GM21723 (cell line): ENCODE results near the gene CITED1.

ENCODE experiments used
- ATAC-seq: cut with Tn5 transposase; IDR thresholded peaks from one replicate; pipeline ENCODE4 v1.9.1; 2021; ENCODE audit warnings: mild to moderate bottlenecking, moderate library complexity; ENCODE audit not compliant: unreplicated experiment

The CITED1 gene

GRCh38 chrX:72309297-72310071 is 3.8 kb upstream of the CITED1 start:
- ATAC-seq: no peak

GRCh38 chrX:72308566-72309296 is 3.0 kb upstream of the CITED1 start:
- peak; percentile 44 for ATAC-seq

DNA sequence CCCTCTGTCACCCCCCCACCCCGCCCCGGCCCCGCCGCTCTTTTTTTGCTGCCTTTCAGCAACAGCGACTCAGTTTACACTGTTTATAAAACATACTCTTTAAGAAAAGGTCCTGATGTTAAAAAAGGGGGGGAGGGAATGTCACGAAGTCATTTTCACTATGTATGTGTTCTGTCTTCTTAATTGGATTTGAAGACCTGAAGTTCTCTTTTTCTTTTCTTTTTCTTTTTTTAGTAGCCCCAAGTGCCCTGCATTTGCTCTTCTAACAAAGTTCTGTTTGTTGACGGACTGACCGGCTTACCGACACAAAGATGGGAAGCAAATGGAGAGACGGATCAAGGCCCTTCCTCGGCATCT is 2.5 kb upstream of the CITED1 start:
- no peak for ATAC-seq

DNA sequence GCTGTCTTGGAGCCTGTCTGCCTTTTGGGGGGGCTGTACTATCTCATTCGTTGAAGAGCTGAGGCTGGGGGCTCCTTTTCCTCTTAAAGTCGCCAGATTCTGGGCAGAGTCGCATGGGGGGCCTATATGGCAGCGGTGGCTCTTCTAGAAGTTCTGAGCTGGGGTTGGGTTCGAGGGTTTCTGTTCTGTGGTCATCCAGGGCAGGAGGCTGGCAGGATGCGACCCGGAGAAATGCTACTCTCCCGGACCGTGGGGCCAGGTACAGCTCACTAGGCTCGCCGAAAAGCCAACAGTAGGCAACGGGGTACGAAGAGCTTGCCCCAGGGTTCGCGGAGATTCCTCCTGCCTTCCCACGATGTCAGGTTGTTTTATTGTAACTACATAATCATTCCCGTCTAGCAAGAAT is 1.9 kb upstream of the CITED1 start:
- ATAC-seq: no peak

DNA sequence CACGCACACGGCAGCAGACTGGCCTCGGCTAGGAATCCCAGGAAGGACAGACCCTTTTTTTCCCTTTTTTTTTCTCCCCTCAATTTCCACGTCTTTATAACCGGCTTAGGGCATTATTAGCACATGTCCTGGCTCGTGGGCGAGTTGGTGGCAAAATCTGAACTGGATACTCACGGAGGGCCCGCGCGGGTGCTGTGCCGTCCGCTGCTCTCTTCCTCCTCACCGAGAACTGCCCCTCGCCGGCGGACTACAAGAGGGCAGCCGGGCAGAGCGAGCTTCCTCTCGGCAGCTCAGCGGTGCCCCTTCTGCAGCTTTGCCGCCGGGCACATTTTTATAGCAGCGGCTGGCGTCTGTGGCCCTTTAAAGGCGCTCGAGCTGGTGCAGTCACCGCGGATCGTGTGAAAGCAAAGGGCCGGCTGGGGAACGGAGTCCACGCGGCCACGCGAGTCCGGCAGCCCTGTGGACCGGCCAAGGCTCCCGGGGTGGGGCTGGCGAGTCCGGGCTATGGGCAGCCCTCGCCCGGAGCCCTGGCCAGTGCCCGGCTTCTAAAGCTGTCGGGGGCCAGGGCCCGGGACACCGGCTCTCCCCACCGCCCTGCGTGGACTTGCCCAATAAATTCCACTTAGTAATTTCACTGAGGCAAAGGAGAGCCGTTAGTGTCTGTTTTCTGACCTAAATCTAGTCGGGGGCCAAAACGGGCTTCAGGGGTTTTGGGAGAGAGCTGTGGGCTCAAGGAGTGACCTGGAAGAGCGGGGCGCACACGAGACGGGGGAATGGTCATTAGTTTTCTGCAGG is 1.3 kb upstream of the CITED1 start:
- peak; percentile 70 for ATAC-seq

- peak; percentile 7 for ATAC-seq
Observed at GRCh38 chrX:72306085-72306801, 529 bp upstream of the CITED1 start.

GRCh38 chrX:72304877-72305276 is 837 bp downstream of the CITED1 start:
- no peak for ATAC-seq

DNA sequence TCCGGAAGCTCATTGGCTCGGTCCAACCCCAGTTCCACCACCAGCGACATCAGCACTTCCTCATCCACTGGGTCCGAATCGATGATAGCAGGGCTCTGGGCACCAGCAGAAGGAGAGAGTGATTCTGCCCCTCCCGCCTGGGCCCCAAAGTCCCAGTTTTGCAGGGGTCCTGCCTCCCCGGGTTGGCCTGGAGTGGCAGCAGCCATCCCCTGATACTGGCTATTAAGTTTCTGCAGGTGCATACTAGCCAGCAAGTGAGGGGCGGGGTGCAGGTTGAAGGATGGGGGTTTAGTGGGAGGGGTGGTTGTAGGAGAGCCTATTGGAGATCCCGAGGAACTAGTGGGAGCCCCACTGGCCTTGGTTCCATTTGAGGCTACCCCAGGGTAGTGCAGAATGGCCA is 3.9 kb downstream of the CITED1 start:
- ATAC-seq: no peak

GRCh38 chrX:72299891-72300630 is 5.7 kb downstream of the CITED1 start:
- no peak for ATAC-seq

GRCh38 chrX:72297953-72298730 is 7.6 kb downstream of the CITED1 start:
- no peak for ATAC-seq

DNA sequence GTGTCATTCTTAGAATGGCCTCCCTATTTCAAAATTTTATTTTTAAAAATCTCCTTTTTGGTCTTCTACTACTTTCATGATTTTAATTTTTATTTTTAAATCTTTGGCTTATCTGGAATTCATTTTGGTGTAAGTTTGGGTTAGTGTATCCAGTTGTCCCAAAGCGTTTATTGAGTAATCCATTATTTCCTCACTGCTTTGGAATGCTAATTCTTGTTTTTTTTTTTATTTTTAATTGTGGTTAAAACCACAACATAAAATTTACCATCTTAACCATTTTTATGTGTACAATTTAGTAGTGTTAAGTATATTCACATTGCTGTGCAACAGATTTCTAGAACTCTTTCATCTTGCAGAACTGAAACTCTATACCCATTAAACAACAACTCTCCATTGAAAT is 8.7 kb downstream of the CITED1 start:
- ATAC-seq: no peak

GRCh38 chrX:72295745-72296144 is 10.0 kb downstream of the CITED1 start:
- ATAC-seq: no peak

- ATAC-seq: no peak
Observed at GRCh38 chrX:72294497-72294896, 11.2 kb downstream of the CITED1 start.

- ATAC-seq: no peak
Observed at GRCh38 chrX:72282302-72282701, 23.4 kb downstream of the CITED1 start.

DNA sequence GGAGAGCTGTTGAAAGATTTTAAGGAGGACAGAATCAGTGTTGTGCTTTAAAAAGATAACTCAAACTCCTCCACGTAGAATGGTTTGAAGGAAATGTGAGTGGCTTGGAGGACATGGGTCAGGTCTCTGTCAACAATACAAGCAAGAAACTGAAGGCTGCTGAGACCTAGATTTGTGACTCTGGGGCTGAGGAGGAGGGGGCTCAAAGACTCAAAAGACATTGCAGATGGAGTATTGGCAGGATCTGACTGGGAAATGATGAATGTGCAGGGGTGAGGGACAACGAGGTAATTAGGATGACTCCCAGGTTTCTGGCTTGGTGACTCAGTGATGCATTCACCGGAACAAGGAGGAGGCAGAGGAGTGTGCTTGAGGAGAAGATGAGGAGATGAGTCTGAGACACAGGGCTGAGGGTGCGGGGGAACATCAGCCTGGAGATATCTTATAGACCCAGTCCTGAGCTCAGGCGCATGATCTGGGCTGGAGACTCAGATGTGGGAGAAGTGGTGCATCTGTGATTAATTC is 25.3 kb downstream of the CITED1 start:
- ATAC-seq: no peak

- peak; percentile 31 for ATAC-seq
Observed at GRCh38 chrX:72276478-72276953, 29.2 kb downstream of the CITED1 start.

- no peak for ATAC-seq
Observed at GRCh38 chrX:72274526-72274925, 31.2 kb downstream of the CITED1 start.

- no peak for ATAC-seq
Observed at GRCh38 chrX:72273718-72274117, 32.0 kb downstream of the CITED1 start.

GRCh38 chrX:72272868-72273267 is 32.8 kb downstream of the CITED1 start:
- ATAC-seq: no peak
